Measurements from ENCODE around the gene HPSE2. TPM values are rescaled to one million over a fixed set of nuclear protein-coding genes. Genes with fewer than 3 reads are reported as not detected.

Gene HPSE2
- total RNA-seq, 4 donors from 2014 or later, result 1.1 TPM; not detected in 3

GRCh38 chr10:98487649-98488048 lies 748.0 kb downstream of the HPSE2 start:
- no peak for DNase-seq
- intact Hi-C loops (cut with DNase I; ENCODE audit: low total_unique reads), result no loop called here
- Histone ChIP-seq H3K4me3 (no peak overlapping the region), H3K9me3 (no peaks in the 10 kb centered on the region), H3K27me3 (no peaks in the 10 kb centered on the region), H3K4me1 (no peaks in the 10 kb centered on the region), H3K27ac (no peak overlapping the region), H3K36me3 (no peaks in the 10 kb centered on the region)
- in situ Hi-C loops (cut with MboI; ENCODE audit: low sequenced_read_pairs in 4 of 4), result no loop called here
- no peak for ATAC-seq
- TF ChIP-seq POLR2A (IDR thresholded peaks at IDR 0.05) (no peak), CTCF (IDR thresholded peaks at IDR 0.05 in 4 of 5, conservative IDR thresholded peaks at IDR 0.05 in 1 of 5) (no peak)

- Histone ChIP-seq H3K9me3 (no peaks in the 10 kb centered on the region), H3K27ac (peak overlapping the region in 2 of 4 donors; percentile 36 to 44), H3K4me1 (no peaks in the 10 kb centered on the region), H3K27me3 (no peaks in the 10 kb centered on the region), H3K36me3 (no peaks in the 10 kb centered on the region), H3K4me3 (no peak overlapping the region)
- ATAC-seq (peak in 1 of 2 donors; percentile 35), DNase-seq (peak in 1 of 2 donors; percentile 15)
- TF ChIP-seq CTCF (IDR thresholded peaks at IDR 0.05 in 4 of 5, conservative IDR thresholded peaks at IDR 0.05 in 1 of 5), result no peak
- no peak for TF ChIP-seq POLR2A (IDR thresholded peaks at IDR 0.05)
- intact Hi-C loops (cut with DNase I; ENCODE audit: low total_unique reads) (no loop called here), in situ Hi-C loops (cut with MboI; ENCODE audit: low sequenced_read_pairs in 4 of 4) (no loop called here)
Measured at GRCh38 chr10:98486421-98486820, 749.2 kb downstream of the HPSE2 start.

GRCh38 chr10:98485959-98486358 lies 749.7 kb downstream of the HPSE2 start:
- no peak overlapping the region for H3K4me3 ChIP-seq
- in situ Hi-C loops (cut with MboI; ENCODE audit: low sequenced_read_pairs in 4 of 4), result no loop called here
- intact Hi-C loops (cut with DNase I; ENCODE audit: low total_unique reads), result no loop called here
- H3K27ac ChIP-seq, result peak overlapping the region in 2 of 4 donors; percentile 36 to 44
- no peaks in the 10 kb centered on the region for H3K27me3 ChIP-seq
- H3K9me3 ChIP-seq, result no peaks in the 10 kb centered on the region
- TF ChIP-seq CTCF (IDR thresholded peaks at IDR 0.05 in 4 of 5, conservative IDR thresholded peaks at IDR 0.05 in 1 of 5), result no peak
- TF ChIP-seq POLR2A (IDR thresholded peaks at IDR 0.05), result no peak
- DNase-seq (no peak), ATAC-seq (no peak)
- H3K4me1 ChIP-seq, result no peaks in the 10 kb centered on the region
- H3K36me3 ChIP-seq, result no peaks in the 10 kb centered on the region

- H3K27ac ChIP-seq, result no peak overlapping the region
- H3K4me3 ChIP-seq, result no peak overlapping the region
- H3K9me3 ChIP-seq, result no peaks in the 10 kb centered on the region
- DNase-seq, result no peak
- H3K4me1 ChIP-seq, result no peaks in the 10 kb centered on the region
- in situ Hi-C loops (cut with MboI; ENCODE audit: low sequenced_read_pairs in 4 of 4) (no loop called here), intact Hi-C loops (cut with DNase I; ENCODE audit: low total_unique reads) (no loop called here)
- H3K27me3 ChIP-seq, result no peaks in the 10 kb centered on the region
- no peaks in the 10 kb centered on the region for H3K36me3 ChIP-seq
- no peak for ATAC-seq
- TF ChIP-seq CTCF (IDR thresholded peaks at IDR 0.05 in 4 of 5, conservative IDR thresholded peaks at IDR 0.05 in 1 of 5) (no peak), POLR2A (IDR thresholded peaks at IDR 0.05) (no peak)
Measured at GRCh38 chr10:98483658-98484057, 752.0 kb downstream of the HPSE2 start.

GRCh38 chr10:98482096-98482495 lies 753.6 kb downstream of the HPSE2 start:
- Histone ChIP-seq H3K9me3 (no peaks in the 10 kb centered on the region), H3K27me3 (no peaks in the 10 kb centered on the region), H3K36me3 (no peaks in the 10 kb centered on the region), H3K4me3 (no peak overlapping the region), H3K4me1 (no peaks in the 10 kb centered on the region), H3K27ac (no peak overlapping the region)
- ATAC-seq, result no peak
- TF ChIP-seq CTCF (IDR thresholded peaks at IDR 0.05 in 4 of 5, conservative IDR thresholded peaks at IDR 0.05 in 1 of 5) (no peak), POLR2A (IDR thresholded peaks at IDR 0.05) (no peak)
- DNase-seq, result no peak
- intact Hi-C loops (cut with DNase I; ENCODE audit: low total_unique reads), result no loop called here
- in situ Hi-C loops (cut with MboI; ENCODE audit: low sequenced_read_pairs in 4 of 4), result no loop called here

Measured in gastrocnemius medialis (tissue), 4 donors.